Astrocyte of the spinal cord (primary cell): Measurements from ENCODE around the gene ANAPC10.

Experiments
- DNase-seq: peaks from one replicate; pipeline ENCODE4 v3.0.0; 2011; ENCODE audit warnings: low read depth, low spot score
- H3K4me3 ChIP-seq: 2 replicates; pipeline ENCODE4 v1.5.1; 2011; ENCODE audit warnings: low read depth, mild to moderate bottlenecking, low read length, moderate library complexity
- in situ Hi-C: cut with HindIII; loops from 2 replicates; pipeline ENCODE4 v1.10.0; 2017; ENCODE audit warnings: low sequenced_read_pairs
- TF ChIP-seq, protein P1 (sequence below): IDR thresholded peaks from 2 replicates; pipeline ENCODE4 v1.5.1; 2012; ENCODE audit warnings: low read depth, mild to moderate bottlenecking, low read length, inconsistent platforms

ANAPC10 gene

DNA sequence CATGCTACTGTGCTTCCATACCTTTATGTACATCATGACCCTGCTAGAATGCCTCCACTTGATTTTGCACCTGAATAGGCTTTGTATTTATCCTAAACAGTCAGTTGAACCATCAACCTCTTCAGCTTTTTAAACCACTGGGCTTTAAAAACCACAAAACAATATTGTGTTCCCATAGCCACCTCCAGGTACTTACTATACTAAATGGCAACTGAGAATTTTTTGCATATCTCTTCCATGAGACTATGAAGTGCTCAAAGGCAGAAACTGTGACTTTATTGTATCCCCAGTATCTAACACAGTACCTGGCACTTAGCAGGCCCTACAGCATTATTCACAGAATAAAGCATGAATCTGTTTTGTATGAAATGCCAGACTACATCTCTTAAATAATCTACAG, 39.7 kb downstream of the ANAPC10 start:
- no peak for DNase-seq
- in situ Hi-C loops, result no loop called here
- TF ChIP-seq, protein P1, sequence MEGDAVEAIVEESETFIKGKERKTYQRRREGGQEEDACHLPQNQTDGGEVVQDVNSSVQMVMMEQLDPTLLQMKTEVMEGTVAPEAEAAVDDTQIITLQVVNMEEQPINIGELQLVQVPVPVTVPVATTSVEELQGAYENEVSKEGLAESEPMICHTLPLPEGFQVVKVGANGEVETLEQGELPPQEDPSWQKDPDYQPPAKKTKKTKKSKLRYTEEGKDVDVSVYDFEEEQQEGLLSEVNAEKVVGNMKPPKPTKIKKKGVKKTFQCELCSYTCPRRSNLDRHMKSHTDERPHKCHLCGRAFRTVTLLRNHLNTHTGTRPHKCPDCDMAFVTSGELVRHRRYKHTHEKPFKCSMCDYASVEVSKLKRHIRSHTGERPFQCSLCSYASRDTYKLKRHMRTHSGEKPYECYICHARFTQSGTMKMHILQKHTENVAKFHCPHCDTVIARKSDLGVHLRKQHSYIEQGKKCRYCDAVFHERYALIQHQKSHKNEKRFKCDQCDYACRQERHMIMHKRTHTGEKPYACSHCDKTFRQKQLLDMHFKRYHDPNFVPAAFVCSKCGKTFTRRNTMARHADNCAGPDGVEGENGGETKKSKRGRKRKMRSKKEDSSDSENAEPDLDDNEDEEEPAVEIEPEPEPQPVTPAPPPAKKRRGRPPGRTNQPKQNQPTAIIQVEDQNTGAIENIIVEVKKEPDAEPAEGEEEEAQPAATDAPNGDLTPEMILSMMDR, result no peak

DNA sequence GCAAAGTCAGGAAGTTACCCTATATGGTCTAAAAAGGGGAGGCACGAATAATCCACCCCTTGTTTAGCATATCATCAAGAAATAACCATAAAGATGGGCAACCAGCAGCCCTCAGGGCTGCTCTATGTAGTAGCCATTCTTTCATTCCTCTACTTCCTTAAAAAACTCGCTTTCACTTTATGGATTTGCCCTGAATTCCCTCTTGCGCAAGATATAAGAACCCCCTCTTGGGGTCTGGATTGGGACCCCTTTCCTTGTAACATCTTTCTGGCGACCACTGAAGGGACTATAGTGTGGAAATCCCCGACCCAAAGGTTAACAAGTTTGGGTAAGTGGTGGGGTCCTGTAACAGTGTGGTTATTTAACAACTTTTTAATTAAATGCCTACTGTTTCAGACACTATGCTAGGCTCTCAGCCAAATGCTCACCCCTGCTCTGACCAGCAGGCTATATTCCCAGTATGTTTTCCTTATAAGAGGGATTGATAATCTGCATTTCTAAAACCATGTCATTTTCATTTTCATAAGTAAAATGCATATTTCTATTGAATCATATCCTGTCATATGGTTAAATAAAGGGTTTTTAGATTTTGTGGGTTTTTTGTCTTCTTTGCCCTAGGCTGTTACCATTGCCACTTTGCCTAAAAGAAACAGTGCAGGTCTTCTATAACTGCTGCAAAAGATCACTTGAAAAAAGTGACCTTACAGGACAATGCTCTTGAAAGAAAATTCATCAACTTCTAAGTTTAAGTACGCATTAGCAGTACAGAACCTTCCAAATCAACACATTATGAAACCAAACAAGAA, 41.5 kb downstream of the ANAPC10 start:
- in situ Hi-C loops, result no loop called here
- TF ChIP-seq, protein P1, result no peak
- DNase-seq, result no peak

More for the DNA sequence above, 39.7 kb downstream of the ANAPC10 start:
- no peak overlapping the region for H3K4me3 ChIP-seq

GRCh38 chr4:145055533-145056257, 42.3 kb downstream of the ANAPC10 start:
- DNase-seq, result no peak
- no peak overlapping the region for H3K4me3 ChIP-seq
- in situ Hi-C loops, result no loop called here
- TF ChIP-seq, protein P1, result no peak

More for the DNA sequence above, 41.5 kb downstream of the ANAPC10 start:
- H3K4me3 ChIP-seq, result no peak overlapping the region

GRCh38 chr4:145049241-145049640, 48.8 kb downstream of the ANAPC10 start:
- no peak for DNase-seq
- TF ChIP-seq, protein P1, result no peak
- in situ Hi-C loops, result no loop called here

DNA sequence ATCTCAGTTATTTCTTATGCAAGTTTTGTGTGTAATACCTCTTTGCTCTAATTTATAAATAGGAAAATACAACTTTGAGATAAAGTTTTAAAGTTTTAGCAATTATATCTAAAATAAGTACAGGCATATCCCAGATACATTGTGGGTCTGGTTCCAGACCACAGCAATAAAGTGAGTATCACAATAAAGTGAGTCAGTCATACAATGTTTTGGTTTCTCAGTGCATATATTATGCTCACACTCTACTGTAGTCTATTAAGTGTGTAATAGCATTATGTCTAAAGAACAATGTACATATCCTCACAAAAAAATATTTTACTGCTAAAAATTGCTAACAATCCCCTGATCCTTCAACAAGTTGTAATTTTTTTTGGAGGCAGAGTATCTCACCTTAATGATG, 49.2 kb downstream of the ANAPC10 start:
- peak; percentile 48 for DNase-seq
- in situ Hi-C loops, result no loop called here
- TF ChIP-seq, protein P1, result no peak
- no peak overlapping the region for H3K4me3 ChIP-seq

More at GRCh38 chr4:145049241-145049640, 48.8 kb downstream of the ANAPC10 start:
- no peak overlapping the region for H3K4me3 ChIP-seq

DNA sequence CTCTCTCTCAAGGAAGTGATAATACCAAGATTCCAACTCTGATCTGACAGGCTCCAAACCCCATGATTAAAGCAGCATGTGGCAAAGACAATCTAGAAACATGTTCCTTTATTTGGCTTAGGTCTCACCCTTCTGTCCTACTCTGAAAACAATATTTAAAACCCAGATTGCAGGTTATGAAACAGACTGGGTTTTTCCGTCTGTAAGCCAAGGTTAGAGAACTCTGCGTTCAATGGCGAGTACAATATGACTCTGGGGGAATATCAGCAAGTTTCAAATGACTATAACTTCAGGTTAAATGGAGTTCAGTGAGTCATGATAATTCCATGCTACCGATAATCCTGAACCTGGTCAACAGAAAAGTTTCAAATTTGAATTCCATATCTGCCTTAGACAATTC, 50.8 kb downstream of the ANAPC10 start:
- in situ Hi-C loops, result no loop called here
- TF ChIP-seq, protein P1, result no peak
- DNase-seq, result no peak
- no peak overlapping the region for H3K4me3 ChIP-seq
